ENCODE results near the gene CDKN2B.

CDKN2B gene

DNA sequence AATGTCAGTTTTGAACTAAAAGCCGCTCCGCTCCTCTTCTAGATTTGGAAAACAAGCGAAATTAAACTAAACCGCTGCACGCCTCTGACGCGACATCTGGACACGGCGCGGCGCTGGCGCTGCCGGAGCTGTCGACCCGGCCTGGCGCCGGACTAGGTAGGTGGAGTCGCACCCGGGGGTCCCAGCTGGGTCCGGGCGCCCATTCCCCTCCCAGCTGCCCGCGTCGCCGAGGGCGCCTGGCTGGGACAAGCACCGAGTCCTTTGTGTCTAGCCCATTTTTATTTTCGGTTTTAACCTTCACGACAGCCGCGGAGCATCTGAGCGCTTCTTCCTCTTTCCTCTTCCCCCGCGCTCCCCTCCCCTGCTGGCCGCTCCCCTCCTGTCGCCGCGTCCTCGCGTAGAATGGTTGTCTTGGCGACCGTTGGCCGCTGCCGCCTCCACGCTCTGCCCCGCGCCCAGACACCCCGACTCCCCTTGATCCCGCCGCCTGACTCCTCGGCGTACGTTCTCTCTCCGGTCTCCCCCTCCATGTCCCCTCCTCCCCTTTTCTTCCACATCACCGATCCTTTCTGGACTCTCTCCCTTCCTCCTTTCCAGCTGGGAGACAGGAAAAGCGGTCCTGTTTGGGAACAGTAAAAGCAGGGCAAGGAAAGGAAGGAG lies 14.0 kb downstream of the CDKN2B start:
- H3K27me3 ChIP-seq (ENCODE audit: control insufficient read depth, insufficient read depth, low read length) = peaks cover 35% of the 10 kb centered on the region
- WGBS (ENCODE audit: insufficient coverage, insufficient read length) = no CpG with 5 or more reads among the region's 56 CpGs
- no peaks in the 10 kb centered on the region; the same call in 1 of the 2 replicates for H3K4me1 ChIP-seq (ENCODE audit: control insufficient read depth, insufficient read depth, low read length)
- no peaks in the 10 kb centered on the region for H3K9me3 ChIP-seq (ENCODE audit: control insufficient read depth, insufficient read depth, low read length)
- H3K4me3 ChIP-seq (ENCODE audit: low read length) = peak overlapping the region; percentile 56; the same call in 1 of the 2 replicates
- no peaks in the 10 kb centered on the region for H3K36me3 ChIP-seq (ENCODE audit: control insufficient read depth, insufficient read depth, low read length)
- no peak overlapping the region for H3K27ac ChIP-seq (ENCODE audit: low read length)
- DNase-seq (ENCODE audit: low read depth, low spot score) = no peak

DNA sequence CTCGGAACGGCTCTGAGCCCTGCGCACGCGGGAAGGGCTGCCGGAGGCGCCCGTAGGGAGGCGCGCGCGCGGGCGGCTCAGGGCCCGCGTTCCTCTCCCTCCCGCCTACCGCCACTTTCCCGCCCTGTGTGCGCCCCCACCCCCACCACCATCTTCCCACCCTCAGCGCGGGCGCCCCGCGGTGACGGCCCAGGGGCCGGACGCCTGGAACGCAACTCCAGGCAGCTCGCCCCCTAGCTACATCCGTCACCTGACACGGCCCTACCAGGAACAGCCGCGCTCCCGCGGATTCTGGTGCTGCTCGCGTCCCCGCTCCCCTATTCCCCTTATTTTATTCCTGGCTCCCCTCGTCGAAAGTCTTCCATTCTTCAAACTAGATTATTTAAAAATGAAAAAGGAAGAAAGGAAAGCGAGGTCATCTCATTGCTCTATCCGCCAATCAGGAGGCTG lies 14.5 kb downstream of the CDKN2B start, which contains the start of gene CDKN2B-AS1:
CDKN2B-AS1 (plus strand) TSS at position 236 of the 450 bp plus-strand sequence.
- Histone ChIP-seq H3K4me3 (ENCODE audit: low read length) (peak within 1 kb of the TSS; percentile 56; the same call in 1 of the 2 replicates), H3K4me1 (ENCODE audit: control insufficient read depth, insufficient read depth, low read length) (no peaks in the 10 kb centered on the region; the same call in 1 of the 2 replicates), H3K9me3 (ENCODE audit: control insufficient read depth, insufficient read depth, low read length) (no peaks in the 10 kb centered on the region), H3K27me3 (ENCODE audit: control insufficient read depth, insufficient read depth, low read length) (peaks cover 40% of the 10 kb centered on the region), H3K36me3 (ENCODE audit: control insufficient read depth, insufficient read depth, low read length) (no peaks in the 10 kb centered on the region), H3K27ac (ENCODE audit: low read length) (no peak within 1 kb of the TSS)
- WGBS (ENCODE audit: insufficient coverage, insufficient read length) = no CpG with 5 or more reads among the region's 43 CpGs
- DNase-seq (ENCODE audit: low read depth, low spot score) = no peak

DNA sequence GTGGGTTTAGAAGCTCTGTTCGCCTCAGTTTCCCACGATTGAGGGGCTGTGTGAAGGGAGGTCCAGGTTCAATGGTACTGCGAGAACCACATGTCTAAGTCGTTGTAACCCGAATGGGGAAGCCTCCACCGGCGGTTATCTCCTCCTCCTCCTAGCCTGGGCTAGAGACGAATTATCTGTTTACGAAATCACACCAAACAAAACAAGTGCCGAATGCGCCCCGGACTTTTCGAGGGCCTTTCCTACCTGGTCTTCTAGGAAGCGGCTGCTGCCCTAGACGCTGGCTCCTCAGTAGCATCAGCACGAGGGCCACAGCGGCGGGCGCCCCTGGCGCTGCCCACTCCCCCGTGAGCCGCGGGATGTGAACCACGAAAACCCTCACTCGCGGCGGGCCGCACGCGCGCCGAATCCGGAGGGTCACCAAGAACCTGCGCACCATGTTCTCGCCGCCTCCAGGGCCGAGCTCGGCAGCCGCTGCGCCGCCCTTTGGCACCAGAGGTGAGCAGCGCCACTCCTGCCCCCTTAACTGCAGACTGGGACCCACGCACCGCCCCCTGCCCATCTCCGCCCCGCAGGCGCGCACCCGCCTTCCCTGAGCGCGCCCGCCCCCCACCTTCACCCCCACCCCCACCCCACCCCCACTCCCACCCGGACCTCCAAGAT lies 15.1 kb downstream of the CDKN2B start, which contains the start of gene CDKN2A:
CDKN2A (minus strand) TSS at position 500 of the 663 bp plus-strand sequence.
- H3K9me3 ChIP-seq (ENCODE audit: control insufficient read depth, insufficient read depth, low read length) = no peaks in the 10 kb centered on the region
- no peaks in the 10 kb centered on the region; the same call in 1 of the 2 replicates for H3K4me1 ChIP-seq (ENCODE audit: control insufficient read depth, insufficient read depth, low read length)
- H3K27ac ChIP-seq (ENCODE audit: low read length) = no peak within 1 kb of the TSS
- peak within 1 kb of the TSS; percentile 56; the same call in 1 of the 2 replicates for H3K4me3 ChIP-seq (ENCODE audit: low read length)
- H3K27me3 ChIP-seq (ENCODE audit: control insufficient read depth, insufficient read depth, low read length) = peaks cover 44% of the 10 kb centered on the region
- H3K36me3 ChIP-seq (ENCODE audit: control insufficient read depth, insufficient read depth, low read length) = no peaks in the 10 kb centered on the region
- DNase-seq (ENCODE audit: low read depth, low spot score) = no peak
- no CpG with 5 or more reads among the region's 53 CpGs for WGBS (ENCODE audit: insufficient coverage, insufficient read length)

DNA sequence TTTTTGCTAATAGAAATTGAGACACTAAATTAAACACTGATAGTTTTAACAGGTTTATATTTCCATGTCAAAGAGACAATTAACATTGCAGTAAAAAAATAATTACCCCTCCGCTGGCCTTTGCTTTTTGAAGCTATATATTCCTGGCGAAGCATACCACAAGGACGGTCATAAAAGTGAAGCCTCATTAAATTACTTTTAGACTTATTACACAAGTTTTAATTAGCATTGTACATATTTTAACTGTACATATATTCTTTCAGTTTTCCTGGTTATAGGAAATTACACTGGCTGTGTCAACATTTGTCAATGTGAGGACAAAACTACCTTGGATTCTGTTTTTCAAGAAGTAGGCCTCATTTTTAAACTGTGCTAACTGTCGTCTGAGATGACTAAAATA lies 16.1 kb downstream of the CDKN2B start:
- Histone ChIP-seq H3K36me3 (ENCODE audit: control insufficient read depth, insufficient read depth, low read length) (no peaks in the 10 kb centered on the region), H3K27me3 (ENCODE audit: control insufficient read depth, insufficient read depth, low read length) (peaks cover 51% of the 10 kb centered on the region), H3K4me1 (ENCODE audit: control insufficient read depth, insufficient read depth, low read length) (no peaks in the 10 kb centered on the region; the same call in 1 of the 2 replicates), H3K27ac (ENCODE audit: low read length) (no peak overlapping the region), H3K9me3 (ENCODE audit: control insufficient read depth, insufficient read depth, low read length) (no peaks in the 10 kb centered on the region), H3K4me3 (ENCODE audit: low read length) (no peak overlapping the region)
- DNase-seq (ENCODE audit: low read depth, low spot score) = no peak
- WGBS (ENCODE audit: insufficient coverage, insufficient read length) = no CpG with 5 or more reads among the region's 4 CpGs

DNA sequence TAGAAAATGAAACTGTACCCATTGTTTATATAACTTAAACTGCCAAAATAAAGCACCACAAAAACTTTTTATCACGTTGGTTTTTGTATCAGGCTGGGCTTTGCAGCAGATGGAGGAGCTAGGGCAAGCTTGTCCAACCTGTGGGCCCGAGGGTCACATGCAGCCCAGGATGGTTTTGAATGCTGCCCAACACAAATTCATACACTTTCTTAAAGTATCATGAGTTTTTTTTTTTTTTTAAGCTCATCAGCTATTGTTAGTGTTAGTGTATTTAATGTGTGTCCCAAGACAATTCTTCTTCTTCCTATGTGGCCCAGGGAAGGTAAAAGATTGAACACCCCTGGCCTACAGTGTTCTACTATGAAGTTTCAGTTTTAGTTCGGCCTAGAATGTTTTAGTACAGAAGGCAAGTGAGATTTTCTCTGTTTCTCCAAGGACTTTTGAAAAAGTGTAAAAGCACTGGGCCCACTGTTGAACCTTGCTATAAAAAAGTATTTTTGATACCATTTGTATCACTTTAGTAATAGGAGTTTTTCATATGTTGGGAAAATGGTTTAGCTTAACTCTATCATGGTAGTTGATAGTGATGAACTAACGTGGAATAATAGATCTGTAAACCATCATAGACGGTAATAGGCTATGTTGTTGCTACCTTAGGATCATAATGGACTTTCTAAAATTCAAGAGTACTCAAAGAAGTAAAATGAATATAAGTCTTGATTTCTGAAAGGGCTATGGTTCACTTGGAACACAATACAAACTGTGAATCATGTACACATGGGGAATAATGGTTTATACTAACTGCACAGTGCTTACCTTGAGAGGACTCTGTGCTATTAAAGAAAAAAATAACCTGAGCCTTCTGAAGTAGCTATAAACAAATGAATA lies 17.8 kb downstream of the CDKN2B start:
- Histone ChIP-seq H3K27ac (ENCODE audit: low read length) (no peak overlapping the region), H3K4me3 (ENCODE audit: low read length) (no peak overlapping the region), H3K4me1 (ENCODE audit: control insufficient read depth, insufficient read depth, low read length) (no peaks in the 10 kb centered on the region), H3K36me3 (ENCODE audit: control insufficient read depth, insufficient read depth, low read length) (no peaks in the 10 kb centered on the region), H3K27me3 (ENCODE audit: control insufficient read depth, insufficient read depth, low read length) (peaks cover 49% of the 10 kb centered on the region), H3K9me3 (ENCODE audit: control insufficient read depth, insufficient read depth, low read length) (no peaks in the 10 kb centered on the region)
- DNase-seq (ENCODE audit: low read depth, low spot score) = no peak
- WGBS (ENCODE audit: insufficient coverage, insufficient read length) = no CpG with 5 or more reads among the region's 5 CpGs

DNA sequence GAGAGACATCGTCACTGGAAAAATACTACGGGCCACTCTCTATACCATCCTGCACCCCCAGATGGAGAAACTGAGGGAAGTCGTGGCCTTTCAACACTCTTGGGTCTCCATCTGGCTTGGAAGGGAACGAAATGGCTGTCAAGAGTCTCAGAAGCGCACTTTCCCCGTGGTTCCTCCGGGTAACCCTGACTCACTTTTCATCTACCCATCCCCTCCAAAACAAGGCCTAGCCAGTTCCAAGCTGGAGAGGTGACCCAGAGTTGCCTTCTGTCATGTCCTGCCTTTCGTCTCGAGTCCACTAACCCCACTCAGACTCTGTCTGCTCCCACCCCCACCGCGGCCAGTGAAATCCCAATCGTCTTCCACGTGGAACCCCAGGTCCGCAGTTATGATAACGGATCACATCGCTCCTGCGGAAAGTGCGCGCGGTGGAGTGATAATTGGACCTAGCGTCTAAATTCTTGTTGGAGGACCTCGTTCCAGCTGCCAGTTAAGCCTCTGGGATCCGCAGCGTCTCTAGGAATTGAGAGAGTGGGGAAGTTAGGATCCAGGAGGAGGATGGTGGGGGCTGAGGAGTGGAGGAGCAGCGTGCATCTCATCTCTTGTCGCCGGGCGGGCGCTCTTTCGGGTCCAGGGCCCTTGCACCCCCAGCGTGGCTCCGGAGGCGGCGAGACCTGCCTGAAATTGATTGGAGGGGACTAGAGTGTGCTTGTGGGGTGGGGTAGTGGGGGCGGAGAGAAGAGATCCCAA lies 19.5 kb downstream of the CDKN2B start:
- H3K27ac ChIP-seq (ENCODE audit: low read length) = no peak overlapping the region

DNA sequence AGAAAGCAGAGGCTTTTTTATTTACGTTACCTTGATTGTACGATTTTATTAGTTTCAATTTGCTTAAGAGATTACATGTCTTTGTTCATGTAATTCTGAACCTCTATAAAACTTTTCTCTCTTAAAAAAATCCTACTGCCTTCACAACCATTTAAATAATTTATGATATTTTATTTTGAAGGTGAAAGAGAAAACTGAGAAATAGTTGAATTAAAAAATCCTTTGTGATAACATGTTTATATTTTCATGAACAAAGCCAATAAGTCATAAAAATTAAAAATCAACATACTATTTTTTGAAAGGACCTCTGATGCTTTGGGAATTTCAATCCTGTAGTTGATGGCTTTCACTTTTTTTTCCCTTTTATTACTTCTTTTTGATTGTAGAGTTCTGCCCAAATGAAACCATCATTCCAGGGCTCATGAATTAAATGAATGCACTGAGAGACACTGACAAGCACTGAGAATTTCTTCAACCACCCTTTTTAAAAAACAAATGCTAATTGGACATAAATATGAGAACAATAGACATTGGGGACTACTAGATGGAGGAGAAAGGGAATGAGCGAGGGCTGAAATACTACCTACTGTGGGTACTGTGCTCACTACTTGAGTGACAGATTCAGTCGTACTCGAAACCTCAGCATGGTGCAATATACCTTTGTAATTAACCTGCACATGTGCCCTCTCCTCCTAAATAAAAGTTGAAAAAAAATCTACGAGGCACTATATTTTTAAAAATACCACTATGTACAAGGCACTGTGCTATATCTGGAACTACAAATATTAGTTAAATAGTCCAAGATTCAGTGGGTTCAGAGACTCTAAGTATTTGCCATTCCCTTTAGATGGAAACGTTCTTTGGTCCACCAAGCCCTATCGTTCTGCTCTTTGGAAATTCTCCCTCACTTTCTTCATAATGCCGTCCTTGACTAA lies 20.8 kb downstream of the CDKN2B start:
- no CpG with 5 or more reads among the region's 9 CpGs for WGBS (ENCODE audit: insufficient coverage, insufficient read length)
- no peaks in the 10 kb centered on the region for H3K9me3 ChIP-seq (ENCODE audit: control insufficient read depth, insufficient read depth, low read length)
- DNase-seq (ENCODE audit: low read depth, low spot score) = no peak
- H3K27ac ChIP-seq (ENCODE audit: low read length) = no peak overlapping the region
- peaks cover 38% of the 10 kb centered on the region for H3K27me3 ChIP-seq (ENCODE audit: control insufficient read depth, insufficient read depth, low read length)
- H3K36me3 ChIP-seq (ENCODE audit: control insufficient read depth, insufficient read depth, low read length) = no peaks in the 10 kb centered on the region
- no peaks in the 10 kb centered on the region for H3K4me1 ChIP-seq (ENCODE audit: control insufficient read depth, insufficient read depth, low read length)
- H3K4me3 ChIP-seq (ENCODE audit: low read length) = no peak overlapping the region

More for the DNA sequence above, 19.5 kb downstream of the CDKN2B start:
- Histone ChIP-seq H3K27me3 (ENCODE audit: control insufficient read depth, insufficient read depth, low read length) (peaks cover 42% of the 10 kb centered on the region), H3K36me3 (ENCODE audit: control insufficient read depth, insufficient read depth, low read length) (no peaks in the 10 kb centered on the region), H3K4me1 (ENCODE audit: control insufficient read depth, insufficient read depth, low read length) (no peaks in the 10 kb centered on the region), H3K9me3 (ENCODE audit: control insufficient read depth, insufficient read depth, low read length) (no peaks in the 10 kb centered on the region), H3K4me3 (ENCODE audit: low read length) (peak overlapping the region; percentile 19; the same call in 1 of the 2 replicates)
- no CpG with 5 or more reads among the region's 35 CpGs for WGBS (ENCODE audit: insufficient coverage, insufficient read length)
- no peak for DNase-seq (ENCODE audit: low read depth, low spot score)

DNA sequence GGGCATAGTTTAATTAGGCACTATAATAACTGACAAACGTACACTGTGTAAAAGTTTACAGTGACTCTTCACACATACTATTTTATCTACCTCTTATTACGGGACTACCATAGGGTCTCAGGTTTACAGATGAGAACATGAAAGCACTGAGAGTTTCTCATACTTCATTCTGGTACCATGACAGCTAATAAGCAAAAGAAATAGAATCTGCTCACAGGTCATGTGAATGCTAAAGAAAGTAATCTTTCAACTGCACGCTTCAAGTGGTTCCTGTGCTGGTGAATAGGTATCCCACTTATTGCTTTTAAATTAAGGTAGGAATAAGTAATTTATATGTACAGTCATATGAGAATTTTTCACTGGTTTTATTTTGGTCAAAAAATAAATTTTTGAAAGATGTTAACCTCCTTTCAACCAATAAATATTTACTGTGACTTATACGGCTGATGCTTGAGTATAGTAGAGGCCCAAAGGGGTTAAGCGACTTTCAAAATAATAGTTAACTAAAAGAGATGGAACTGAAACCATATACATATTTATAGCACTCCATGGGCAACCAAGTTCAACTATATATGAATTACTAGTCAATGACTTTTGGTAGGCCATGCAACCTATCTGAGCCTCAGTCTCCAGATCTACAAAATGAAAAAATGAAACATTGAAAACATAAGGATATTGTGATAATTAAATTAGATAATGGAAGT lies 23.0 kb downstream of the CDKN2B start:
- WGBS (ENCODE audit: insufficient coverage, insufficient read length) = no CpG with 5 or more reads among the region's 5 CpGs
- Histone ChIP-seq H3K36me3 (ENCODE audit: control insufficient read depth, insufficient read depth, low read length) (no peaks in the 10 kb centered on the region), H3K9me3 (ENCODE audit: control insufficient read depth, insufficient read depth, low read length) (no peaks in the 10 kb centered on the region), H3K27ac (ENCODE audit: low read length) (no peak overlapping the region), H3K27me3 (ENCODE audit: control insufficient read depth, insufficient read depth, low read length) (peaks cover 31% of the 10 kb centered on the region), H3K4me3 (ENCODE audit: low read length) (no peak overlapping the region), H3K4me1 (ENCODE audit: control insufficient read depth, insufficient read depth, low read length) (no peaks in the 10 kb centered on the region)
- DNase-seq (ENCODE audit: low read depth, low spot score) = no peak

DNA sequence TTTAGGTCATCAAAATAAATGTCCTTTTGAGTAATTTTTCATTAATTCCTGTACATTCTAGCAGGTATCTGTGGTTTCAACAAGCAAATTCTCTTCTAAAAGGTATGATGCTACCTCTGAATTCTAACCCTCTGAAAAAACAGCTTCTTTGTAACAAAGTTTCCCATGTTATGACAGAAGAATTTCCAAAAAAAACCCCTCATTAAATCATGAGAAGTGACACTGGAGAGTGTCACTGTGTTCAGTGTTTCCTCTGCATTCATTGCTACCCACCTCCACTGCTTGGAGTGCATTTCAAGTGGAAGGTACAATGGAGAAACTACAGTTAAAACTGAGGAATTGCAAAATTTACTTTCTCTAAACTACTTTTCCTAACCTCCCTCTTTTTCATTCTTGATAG lies 25.0 kb downstream of the CDKN2B start:
- Histone ChIP-seq H3K27me3 (ENCODE audit: control insufficient read depth, insufficient read depth, low read length) (peaks cover 27% of the 10 kb centered on the region), H3K4me1 (ENCODE audit: control insufficient read depth, insufficient read depth, low read length) (no peaks in the 10 kb centered on the region), H3K9me3 (ENCODE audit: control insufficient read depth, insufficient read depth, low read length) (no peaks in the 10 kb centered on the region)

More for the DNA sequence above, 25.0 kb downstream of the CDKN2B start:
- Histone ChIP-seq H3K36me3 (ENCODE audit: control insufficient read depth, insufficient read depth, low read length) (no peaks in the 10 kb centered on the region), H3K4me3 (ENCODE audit: low read length) (no peak overlapping the region), H3K27ac (ENCODE audit: low read length) (no peak overlapping the region)
- DNase-seq (ENCODE audit: low read depth, low spot score) = no peak

Measured in iPS DF 6.9 (cell line).